ENCODE data around the gene USP9Y. TPM values are rescaled to one million over a fixed set of nuclear protein-coding genes. Genes with fewer than 3 reads are reported as not detected.
"Not testable (repeated sequence)": the region's sequence is repeated elsewhere in the genome, so short reads cannot be mapped to it uniquely, and the experiment has no call there.

The USP9Y gene
- total RNA-seq = 1 to 10 TPM in 1 of 6 experiments, not detected in 5; 4.5 TPM
- long read RNA-seq = 0 reads

- ATAC-seq (no peak), DNase-seq (no peak)
- intact Hi-C loops (cut with DNase I) = no loop called here
- no peak within 1 kb of the TSS for H3K27ac ChIP-seq
- no peaks in the 10 kb centered on the region for H3K9me3 ChIP-seq
- TF ChIP-seq CTCF (IDR thresholded peaks at IDR 0.05) (no peak), POLR2A (IDR thresholded peaks at IDR 0.05) (no peak)
- H3K36me3 ChIP-seq = no peaks in the 10 kb centered on the region
- no CpG with 5 or more reads among the region's 1 CpG for WGBS (ENCODE audit: insufficient coverage, low coverage, low lambda C conversion rate, missing lambda C conversion rate)
- H3K4me3 ChIP-seq = no peak within 1 kb of the TSS
- H3K27me3 ChIP-seq = no peaks in the 10 kb centered on the region
- no peaks in the 10 kb centered on the region for H3K4me1 ChIP-seq
Measured at GRCh38 chrY:12701181-12701695, at the start of gene USP9Y. TSS of gene USP9Y (plus strand) at chrY:12701231. CDS start at chrY:12709448, 8,217 bp downstream.

GRCh38 chrY:12651621-12652036 lies 49.4 kb upstream of the USP9Y start:
- H3K27me3 ChIP-seq = no peaks in the 10 kb centered on the region
- H3K4me1 ChIP-seq = no peaks in the 10 kb centered on the region
- no peaks in the 10 kb centered on the region for H3K9me3 ChIP-seq
- DNase-seq (no peak), ATAC-seq (no peak)
- TF ChIP-seq POLR2A (IDR thresholded peaks at IDR 0.05) = no peak
- no peak for TF ChIP-seq CTCF (IDR thresholded peaks at IDR 0.05)
- H3K4me3 ChIP-seq = no peak overlapping the region
- no CpG with 5 or more reads among the region's 4 CpGs for WGBS (ENCODE audit: insufficient coverage, low coverage, low lambda C conversion rate, missing lambda C conversion rate)
- H3K27ac ChIP-seq = no peak overlapping the region
- intact Hi-C loops (cut with DNase I) = no loop called here
- H3K36me3 ChIP-seq = no peaks in the 10 kb centered on the region

GRCh38 chrY:12661745-12662681 lies 39.0 kb upstream of the USP9Y start:
- no peak overlapping the region for H3K27ac ChIP-seq
- ATAC-seq = peak in 1 of 4 donors; percentile 92
- H3K4me3 ChIP-seq = no peak overlapping the region
- WGBS (ENCODE audit: insufficient coverage, low coverage, low lambda C conversion rate, missing lambda C conversion rate) = no CpG with 5 or more reads among the region's 41 CpGs
- DNase-seq = peak in 1 of 3 donors; percentile 66
- H3K4me1 ChIP-seq = no peaks in the 10 kb centered on the region
- no peaks in the 10 kb centered on the region for H3K36me3 ChIP-seq
- H3K9me3 ChIP-seq = no peaks in the 10 kb centered on the region
- H3K27me3 ChIP-seq = no peaks in the 10 kb centered on the region
- intact Hi-C loops (cut with DNase I) = no loop called here
- TF ChIP-seq CTCF (IDR thresholded peaks at IDR 0.05) (no peak), POLR2A (IDR thresholded peaks at IDR 0.05) (no peak)

GRCh38 chrY:12662745-12663591 lies 38.1 kb upstream of the USP9Y start:
- DNase-seq = peak in 1 of 3 donors; percentile 39
- Histone ChIP-seq H3K9me3 (no peaks in the 10 kb centered on the region), H3K27ac (no peak overlapping the region), H3K36me3 (no peaks in the 10 kb centered on the region), H3K4me3 (no peak overlapping the region), H3K4me1 (no peaks in the 10 kb centered on the region), H3K27me3 (no peaks in the 10 kb centered on the region)
- TF ChIP-seq CTCF (IDR thresholded peaks at IDR 0.05) = no peak
- intact Hi-C loops (cut with DNase I) = no loop called here
- ATAC-seq = peak in 1 of 4 donors; percentile 63
- no CpG with 5 or more reads among the region's 40 CpGs for WGBS (ENCODE audit: insufficient coverage, low coverage, low lambda C conversion rate, missing lambda C conversion rate)

GRCh38 chrY:12663845-12664244 lies 37.2 kb upstream of the USP9Y start:
- ATAC-seq; H3K27me3 ChIP-seq; H3K9me3 ChIP-seq; intact Hi-C loops (cut with DNase I); H3K27ac ChIP-seq; H3K36me3 ChIP-seq; H3K4me1 ChIP-seq; H3K4me3 ChIP-seq; DNase-seq: not testable (repeated sequence)
- WGBS (ENCODE audit: insufficient coverage, low coverage, low lambda C conversion rate, missing lambda C conversion rate) = no CpG with 5 or more reads among the region's 20 CpGs

Data from right lobe of liver (tissue), 6 donors.